Measurements from ENCODE around the gene GALNS.

Gene GALNS

DNA sequence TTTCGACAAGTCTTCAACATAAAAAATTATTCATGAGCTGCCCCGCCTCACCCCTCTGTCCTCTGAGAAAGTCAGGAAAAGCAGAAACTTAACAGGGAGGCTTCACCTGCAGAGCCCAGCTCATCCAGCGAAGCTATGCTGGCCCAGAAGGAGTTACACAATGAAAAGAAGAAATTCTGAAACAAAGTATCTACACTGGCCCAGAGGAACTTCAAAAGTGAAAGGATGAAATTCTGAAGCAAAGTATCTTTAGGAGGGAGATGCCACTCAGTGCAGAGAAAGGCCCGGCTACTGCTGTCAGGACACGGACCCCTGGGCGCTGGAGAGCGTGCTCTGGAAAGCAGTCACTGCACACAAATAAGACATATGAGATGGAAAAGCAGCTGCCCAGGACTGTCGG lies 1.6 kb downstream of the GALNS start:
- ATAC-seq, result no peak

DNA sequence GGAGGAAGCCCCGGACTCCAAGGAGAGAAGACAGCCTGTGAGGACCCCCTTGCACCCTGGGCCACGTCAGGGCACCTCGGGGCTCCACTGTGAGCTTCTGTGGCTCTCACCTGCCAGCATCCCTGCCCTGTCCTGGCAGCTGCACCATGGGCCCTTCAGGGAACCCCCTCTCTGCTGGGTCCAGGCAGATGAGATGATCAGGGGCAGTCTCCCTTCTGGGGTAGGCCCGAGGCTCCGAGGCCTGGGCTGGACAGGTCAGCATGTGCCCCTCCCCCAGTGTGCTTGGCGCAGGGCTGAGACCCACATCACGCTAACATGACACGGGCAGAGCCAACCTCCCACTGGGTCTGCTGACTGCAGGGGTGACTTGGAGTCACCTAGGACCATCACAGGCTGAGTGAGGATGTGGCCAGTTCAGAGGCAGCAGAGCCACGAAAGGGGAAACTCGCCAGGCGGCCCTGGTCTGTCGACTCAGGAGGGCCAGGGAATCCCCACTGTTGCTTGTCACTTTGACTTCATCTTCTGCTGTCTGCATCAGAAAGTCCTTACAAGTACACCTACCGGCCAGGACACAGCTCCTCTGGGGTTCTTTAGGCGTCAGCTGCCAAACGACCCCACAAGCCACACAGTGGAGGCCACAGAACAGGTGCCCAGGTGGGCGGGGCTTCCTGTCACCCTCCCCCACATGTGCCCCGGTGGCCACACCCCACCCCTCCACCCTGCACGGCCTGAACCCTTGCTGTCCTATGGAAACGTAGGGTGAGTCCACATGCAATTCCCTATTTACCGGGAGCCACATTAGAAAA lies 2.2 kb downstream of the GALNS start:
- no peak for ATAC-seq

DNA sequence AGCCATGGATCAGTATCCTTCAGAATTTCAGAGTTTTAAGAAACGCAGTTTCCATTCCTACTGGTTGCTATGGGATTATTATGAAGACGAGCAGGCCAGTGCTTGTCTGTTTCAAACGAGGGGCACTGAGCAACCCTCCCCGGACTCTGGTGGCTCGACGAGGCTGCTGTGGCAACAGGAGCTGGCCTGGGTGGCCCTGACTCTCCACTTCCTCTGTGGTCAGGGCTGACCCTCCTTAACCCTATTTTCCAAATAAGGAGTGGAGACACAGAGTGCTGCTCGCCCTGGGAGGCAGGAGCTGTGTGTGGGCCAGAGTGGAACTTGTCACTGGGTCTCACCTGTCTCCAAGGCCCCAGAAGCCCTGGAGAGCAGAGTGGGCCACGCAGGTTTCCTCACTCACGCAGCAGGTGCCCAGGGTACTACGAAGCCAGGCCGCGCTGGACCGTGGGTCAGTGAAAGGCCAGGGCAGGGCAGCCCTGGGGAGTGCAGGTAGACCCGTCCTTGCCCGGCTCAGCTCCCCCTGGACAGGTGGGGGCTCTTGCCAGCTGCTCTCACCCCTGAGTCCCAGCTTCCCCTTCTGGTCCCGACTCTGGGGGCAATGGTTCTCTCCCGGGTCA lies 3.3 kb downstream of the GALNS start:
- ATAC-seq, result no peak

DNA sequence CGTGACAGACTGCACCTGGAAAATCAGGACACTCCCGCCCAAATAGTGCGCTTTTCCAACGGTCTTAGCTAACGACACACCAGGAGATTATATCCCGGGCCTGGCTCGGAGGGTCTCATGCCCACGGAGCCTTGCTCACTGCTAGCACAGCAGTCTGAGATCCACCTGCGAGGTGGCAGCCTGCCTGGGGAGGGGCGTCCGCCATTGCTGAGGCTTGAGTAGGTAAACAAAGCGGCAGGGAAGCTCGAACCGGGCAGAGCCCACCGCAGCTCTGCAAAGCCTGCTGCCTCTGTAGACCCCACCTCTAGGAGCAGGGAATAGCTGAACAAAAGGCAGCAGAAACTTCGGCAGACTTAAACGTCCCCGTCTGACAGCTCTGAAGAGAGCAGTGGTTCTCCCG lies 5.1 kb downstream of the GALNS start:
- no peak for ATAC-seq

DNA sequence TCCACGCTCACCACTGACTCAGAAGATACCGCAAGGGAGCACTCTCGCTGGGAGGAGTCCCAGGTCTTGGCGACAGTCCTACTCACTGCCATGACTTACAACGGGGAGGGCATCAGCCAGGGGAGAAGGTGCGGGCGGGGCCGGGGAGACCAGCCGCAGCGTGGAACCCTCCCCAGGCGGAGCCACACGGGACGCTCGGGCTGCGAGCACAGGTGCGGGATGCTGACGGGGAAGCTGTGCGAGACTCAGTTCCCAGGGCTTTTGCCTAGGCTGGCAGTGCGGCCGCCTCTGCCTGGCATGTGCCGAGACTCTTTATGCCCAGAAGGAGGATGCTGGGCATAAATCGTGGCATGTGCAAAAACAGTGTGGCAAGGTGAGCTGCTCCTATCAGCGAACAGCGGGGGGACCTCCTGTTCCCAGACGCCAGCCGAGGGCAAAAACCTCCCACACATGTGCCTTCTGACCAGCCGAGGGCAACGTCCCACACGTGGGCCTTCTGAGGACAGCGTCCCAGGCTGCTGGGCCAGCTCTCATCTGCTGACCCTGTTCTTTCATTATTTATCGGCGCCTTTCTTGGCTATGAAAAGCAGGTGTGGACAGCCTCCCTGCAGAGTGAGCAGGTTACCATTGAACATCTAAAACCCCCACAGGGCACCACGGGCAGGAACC lies 6.1 kb downstream of the GALNS start:
- no peak for ATAC-seq

DNA sequence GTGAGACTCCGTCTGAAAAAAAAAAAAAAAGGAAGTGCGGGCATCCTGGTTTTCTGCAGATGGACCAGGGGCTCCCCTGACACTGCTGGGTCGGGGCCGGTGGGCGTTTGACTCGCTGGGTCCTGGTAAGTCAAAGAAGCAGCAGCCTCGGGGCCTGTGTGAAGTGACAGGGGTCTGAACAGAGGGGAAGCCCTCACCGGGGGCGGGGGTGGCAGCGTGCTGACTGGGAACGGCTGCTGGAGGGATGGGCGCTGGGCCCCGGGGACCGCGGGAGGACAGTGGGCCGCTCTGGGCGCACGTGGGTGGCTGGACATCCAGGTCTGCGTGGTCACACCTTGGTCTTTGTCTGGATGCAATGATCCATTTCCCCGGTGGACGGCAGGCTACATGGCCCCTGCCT lies 8.2 kb downstream of the GALNS start:
- ATAC-seq, result no peak

DNA sequence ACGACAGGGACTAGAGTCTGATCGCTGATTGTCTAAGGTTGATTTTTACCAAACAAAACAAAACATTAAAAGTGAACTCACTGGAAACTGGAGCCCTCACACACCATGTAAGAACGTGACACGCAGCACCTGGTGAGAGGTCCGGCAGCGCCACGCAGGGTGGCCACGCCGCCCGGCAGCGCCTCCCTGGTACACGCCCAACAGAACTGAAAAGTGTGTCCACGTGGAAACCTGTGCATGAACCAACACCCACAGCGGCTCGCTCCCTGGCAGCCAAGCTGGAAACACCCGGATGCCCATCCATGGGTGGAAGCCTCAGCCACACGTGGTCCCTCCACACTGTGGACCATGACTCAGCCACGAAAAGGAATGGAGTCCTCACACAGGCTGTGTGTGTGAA lies 9.1 kb downstream of the GALNS start:
- no peak for ATAC-seq

DNA sequence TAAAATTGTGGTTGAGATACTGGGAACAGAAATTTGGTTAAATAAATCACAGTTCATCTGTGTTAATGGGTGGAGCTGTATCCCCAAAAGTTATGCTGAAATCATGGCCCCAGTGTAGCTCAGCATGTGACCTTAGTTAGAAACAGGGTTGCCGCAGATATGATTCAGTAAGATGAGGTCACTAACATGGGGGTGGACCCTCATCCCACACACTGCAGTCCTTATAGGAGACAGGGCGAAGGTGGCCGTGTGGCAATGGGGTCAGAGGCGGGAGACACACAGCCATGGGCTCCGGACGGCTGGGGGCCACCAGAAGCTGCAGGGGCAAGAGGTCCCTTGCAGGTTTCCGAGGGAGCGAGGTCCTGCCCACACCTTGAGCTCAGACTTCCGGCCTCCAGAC lies 10.7 kb downstream of the GALNS start:
- ATAC-seq, result no peak

DNA sequence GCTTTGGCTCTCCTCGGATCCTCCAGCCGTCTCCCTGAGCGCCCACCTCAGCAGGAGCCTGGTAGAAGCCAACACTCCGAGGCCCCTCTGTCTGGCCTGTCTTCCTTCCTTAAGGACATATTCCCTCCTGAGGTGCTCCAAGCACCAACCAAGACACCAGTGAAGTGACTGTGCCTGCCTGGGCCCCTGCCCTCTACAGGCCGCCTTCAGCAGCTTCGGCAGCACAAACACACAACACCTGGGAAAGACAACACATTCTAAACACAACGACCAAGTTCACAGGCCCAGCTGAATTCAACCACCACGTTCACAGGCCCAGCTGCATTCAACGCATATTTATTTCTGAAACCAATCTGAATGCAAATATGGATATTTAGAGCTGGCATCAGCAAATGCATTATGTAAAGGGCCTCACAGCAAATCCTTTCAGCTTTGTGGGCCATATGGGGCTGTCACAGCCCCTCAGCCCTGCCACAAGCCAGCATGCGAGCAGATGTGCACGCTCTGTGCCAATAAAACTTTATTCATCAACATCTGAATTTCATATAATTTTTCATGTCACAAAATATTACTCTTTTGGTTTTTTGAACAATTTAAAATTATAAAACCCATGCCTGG lies 12.2 kb downstream of the GALNS start:
- ATAC-seq, result no peak

DNA sequence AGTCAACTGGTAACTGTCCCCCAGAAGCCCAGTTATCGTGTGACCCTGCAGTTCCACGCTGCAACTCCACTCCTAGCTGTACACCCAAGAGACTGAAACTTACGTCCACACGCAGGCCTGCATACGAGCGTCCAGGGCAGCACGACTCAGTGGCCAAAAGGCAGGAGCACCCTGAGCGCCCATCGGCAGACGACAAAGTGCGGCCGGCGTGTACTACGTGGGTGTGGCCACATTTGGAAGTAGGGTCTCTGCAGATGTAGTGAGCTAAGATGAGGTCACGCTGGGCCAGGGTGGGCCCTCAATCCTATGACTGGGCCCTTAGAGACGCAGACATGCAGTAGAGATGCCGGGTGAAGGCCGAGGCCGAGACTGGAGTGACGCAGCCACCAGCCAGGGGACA lies 13.5 kb downstream of the GALNS start:
- ATAC-seq, result no peak

DNA sequence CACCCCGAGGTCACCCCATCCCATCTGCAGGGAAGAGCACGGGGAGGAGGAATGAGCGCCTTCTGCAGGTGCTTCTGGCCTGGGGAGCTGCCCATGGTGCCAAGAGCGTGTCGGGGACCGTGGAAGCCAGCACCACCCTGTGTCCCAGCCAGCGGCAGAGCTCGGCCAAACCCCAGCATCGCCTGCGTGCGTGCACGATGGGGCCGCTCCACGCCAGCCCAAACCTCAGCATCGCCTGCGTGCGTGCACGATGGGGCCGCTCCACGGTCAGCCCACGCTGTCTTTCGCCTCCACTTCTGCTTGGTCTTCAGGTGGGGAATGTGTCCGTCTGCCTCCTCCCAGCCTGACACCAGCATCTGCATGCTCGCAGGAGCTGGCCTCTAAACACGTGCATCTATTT lies 13.9 kb downstream of the GALNS start:
- ATAC-seq, result no peak

DNA sequence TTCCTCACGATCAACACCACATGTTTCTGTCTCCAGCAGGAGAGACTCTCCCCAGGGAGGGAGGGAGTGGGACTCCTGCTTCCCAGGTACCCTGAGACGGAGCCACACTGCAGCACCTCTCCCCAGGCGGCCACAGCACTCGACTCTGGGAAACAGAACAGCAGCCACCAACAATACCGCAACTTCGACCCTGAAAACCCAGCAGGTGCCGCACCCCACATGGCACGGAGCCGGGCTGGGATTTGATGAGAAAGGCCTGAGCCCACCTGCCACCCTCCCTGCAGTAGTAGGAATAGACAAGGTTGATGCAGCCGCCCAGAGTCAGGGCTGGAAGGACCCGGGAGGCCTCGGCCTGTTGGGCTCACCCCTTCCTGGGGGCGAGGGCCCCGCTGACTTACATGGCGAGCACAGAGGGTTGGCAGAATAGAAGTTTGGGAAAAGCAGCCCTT lies 14.4 kb downstream of the GALNS start:
- ATAC-seq, result no peak

DNA sequence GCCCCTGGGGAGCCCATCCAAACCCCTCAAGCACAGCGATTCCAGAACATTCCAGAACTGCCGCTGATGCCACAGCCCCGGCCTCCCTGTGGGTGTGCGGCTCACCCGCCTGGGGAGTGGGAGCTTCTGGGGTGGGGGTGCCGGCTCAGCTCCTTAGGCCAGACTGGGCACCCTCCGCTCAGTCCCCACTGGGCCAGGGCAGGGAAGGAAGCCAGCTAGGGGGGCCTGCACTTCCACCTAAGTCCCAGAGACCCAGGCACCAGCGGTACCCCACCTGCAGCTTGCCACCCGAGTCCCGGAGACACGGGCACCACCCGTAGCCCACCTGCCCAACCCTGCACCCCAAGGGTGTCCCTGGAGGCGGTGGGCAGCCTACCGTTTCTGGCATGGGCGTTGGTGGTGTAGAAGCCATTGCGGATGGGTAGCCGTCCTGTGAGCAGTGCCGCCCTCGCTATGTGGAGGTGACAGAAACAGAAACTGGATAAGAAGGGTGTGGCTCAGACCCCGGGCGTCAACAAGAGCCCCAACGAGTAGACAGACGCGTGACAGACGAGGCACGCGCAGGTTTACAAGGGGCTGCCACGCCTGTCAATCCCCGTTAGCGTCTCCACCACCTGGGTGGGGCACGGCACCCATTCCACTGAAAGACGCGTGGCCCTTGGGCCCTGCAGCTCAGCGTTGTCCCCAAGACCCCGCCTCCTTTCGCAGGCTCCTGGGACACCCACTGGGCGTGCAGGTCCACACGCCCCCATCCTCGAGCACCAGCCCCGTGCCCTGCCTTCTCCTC lies 15.0 kb downstream of the GALNS start:
- ATAC-seq, result no peak

DNA sequence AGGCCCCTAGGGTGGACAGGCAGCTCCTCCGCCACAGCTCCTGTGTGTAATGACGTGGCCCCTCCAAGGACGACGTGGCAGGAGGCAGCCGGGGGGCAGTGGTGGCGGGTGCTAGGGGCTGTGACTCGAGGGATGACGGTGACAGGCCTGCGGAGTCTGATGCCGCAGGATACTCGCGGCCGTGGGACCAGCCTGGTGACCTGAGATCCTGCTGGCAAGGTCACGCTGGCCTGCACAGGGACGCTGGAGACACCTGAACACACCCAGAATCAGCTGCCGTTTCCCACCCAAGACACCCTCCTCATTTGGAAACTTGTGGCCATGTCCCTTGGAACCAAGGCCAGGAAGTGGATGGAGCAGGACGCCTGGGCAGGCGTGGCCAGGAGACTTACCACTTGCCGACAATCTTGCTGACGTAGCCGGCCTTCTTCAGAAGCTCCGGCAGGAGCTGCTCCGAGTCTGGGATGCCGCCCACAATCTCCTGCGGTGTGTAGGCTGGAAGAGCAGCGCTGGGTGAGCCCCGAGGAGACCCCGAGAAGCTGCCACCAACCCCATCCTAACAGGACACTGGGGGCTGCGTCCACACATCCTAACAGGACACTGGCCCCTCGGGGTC lies 16.0 kb downstream of the GALNS start:
- ATAC-seq, result no peak

DNA sequence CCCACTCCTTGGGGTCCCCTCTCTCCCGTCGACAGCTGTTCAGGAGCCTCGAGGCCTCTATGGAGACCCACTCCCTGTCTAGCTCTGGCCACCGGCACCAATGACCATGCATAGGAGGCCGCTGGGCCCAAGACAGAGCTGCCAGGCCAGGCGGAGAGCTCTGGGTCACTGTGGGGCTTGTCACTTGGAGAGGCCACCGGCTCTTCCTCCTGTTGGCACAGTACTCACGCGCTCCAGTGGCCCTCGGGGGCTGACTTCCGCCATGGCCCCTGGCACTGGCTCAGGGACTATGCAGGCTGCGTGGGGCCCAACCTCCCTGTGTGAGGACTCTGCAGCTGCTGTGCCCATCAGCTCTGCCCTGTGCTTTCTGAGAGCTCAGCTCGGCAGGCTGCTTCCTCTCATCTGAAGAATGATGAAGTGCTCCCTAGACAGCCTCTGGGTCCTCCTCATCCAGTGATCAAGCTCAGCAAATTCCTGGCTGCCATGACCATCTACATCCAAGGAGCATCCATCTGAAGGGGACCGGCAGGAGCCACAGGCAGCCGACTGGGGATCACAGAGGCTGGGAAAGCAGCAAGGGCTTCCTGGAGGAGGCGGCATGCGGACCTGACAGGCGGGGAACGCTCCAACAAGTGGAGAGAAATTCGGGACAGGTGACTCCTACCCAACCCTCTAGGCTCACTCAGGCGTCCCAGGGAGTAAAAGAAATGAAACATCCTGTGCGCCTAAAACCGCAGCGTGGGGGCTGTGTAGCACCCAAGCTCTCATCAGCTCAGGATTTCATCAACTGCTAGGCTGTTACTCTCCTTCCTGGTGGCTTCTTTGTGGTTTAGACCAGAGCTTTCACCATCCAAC lies 16.8 kb downstream of the GALNS start:
- ATAC-seq, result no peak

DNA sequence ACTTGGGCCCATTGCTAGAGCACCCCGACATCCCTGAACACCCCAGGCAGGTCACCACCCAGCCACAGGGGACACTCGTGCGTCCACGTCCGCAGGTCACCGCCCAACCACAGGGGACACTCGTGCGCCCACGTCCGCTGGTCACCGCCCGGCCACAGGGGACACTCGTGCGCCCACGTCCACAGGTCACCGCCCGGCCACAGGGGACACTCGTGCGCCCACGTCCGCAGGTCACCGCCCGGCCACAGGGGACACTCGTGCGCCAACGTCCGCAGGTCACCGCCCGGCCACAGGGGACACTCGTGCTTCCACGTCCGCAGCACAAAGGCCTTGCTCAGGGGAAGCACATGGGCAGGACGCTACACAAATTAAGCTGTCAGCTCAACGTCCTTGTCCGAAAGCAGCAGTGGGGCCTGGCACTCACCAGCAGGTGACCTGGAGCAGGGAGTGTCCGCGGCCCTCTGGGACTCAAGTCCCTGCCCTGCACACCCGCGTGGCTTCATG lies 17.7 kb downstream of the GALNS start:
- ATAC-seq, result no peak

DNA sequence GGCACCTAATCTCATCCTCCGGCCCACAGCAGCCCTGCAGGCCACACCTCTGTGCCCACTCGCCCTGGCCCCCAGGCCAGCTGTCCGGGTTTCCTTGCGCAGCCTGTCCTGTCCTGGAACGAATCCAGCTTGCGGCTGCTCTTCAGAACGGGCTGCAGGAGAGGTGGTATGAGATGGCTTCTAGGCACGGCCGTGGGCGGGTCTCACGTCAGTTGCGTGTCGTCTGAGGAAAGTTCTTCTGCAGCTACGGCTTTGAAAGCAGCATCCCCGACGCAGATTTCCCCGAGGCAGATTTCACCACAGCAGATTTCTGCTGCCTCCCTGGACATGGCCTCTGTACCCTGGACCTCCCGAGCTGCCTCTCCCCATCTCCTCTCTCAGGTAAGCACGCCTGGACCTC lies 18.2 kb downstream of the GALNS start:
- ATAC-seq, result no peak

DNA sequence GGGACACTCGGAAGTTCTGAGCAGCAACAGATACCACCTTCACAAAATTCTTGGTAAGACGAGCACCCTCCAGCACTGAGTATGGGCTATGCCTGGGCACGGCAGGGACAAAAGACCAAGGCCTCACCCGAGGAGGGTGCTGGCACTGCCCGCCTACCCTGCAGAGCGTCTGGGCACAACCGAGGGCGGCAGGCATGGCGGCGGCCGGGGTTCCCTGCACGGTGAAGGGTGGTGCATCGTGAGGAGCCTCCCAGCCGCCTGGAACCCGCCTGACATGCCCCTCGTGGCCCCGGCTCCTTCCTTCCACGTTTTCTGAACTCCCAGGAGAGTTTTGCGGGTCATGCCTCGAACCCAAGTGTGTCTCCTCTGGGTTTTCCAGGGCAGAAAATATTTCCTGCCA lies 18.9 kb downstream of the GALNS start:
- no peak for ATAC-seq

DNA sequence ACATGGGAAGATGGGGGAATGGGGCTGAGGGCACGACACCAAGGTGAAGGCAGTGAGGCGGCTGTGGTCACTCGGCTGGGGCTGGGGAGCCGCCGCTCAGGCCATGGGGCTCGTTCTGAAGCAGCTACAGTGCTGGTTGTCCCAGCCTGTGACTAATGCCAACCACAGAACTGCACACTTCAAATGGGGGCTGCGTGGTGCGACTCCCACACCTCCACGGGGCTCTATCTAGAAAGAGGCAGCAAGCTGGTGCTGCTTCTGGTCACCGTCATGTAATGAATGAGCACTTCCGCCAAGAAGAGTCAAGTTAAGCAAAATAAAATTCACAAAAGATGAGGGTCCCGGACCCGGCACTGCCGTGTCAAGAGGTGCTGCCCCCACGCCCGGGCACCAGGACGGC lies 20.0 kb downstream of the GALNS start:
- no peak for ATAC-seq

DNA sequence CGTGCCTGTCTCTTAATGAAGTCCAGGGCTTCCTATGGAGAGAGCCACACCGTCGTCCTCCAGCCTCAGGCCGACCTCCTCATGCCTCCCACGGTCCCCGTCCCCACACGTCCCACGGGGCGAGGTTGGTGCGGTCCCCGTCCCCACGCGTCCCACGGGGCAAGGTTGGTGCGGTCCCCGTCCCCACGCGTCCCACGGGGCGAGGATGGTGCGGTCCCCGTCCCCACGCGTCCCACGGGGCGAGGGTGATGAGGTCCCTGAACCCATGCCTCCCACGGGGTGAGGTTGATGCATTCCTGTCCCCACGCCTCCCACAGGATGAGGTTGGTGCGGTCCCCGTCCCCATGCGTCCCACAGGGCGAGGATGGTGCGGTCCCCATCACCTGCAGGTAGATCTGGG lies 20.9 kb downstream of the GALNS start:
- ATAC-seq, result no peak

DNA sequence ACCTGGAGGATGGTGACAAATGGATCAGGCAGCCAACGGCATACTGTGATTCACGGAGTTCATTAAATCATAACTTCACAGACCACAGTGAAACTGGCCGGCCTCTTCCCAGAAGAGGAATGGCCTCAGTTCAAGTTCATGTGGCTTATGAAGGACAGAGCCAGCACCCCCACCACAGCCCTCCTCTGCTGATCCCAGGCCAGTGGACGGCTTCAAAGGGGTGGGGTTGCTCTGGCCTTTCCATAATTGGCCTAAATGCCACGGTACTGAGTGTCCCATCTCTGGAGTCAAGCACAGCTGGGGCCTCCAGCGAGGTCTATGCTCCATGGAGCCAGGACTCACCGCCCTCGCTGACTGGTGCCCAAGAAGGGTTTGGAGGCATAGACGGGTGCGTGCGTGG lies 21.4 kb downstream of the GALNS start:
- no peak for ATAC-seq
